ENCODE data around the gene MTF1. TPM values are rescaled to one million over a fixed set of nuclear protein-coding genes. Genes with fewer than 3 reads are reported as not detected.
"Not testable (repeated sequence)": the region's sequence is repeated elsewhere in the genome, so short reads cannot be mapped to it uniquely, and the experiment has no call there.

The MTF1 gene
- total RNA-seq, 1 donor from 2014 or later, result 30.3 TPM

GRCh38 chr1:37782491-37782890 is 76.9 kb downstream of the MTF1 start:
- no peak for TF ChIP-seq CTCF (IDR thresholded peaks at IDR 0.05)
- Histone ChIP-seq H3K9me3 (no peaks in the 10 kb centered on the region), H3K27ac (no peak overlapping the region), H3K4me3 (no peak overlapping the region), H3K36me3 (no peaks in the 10 kb centered on the region), H3K4me1 (no peaks in the 10 kb centered on the region), H3K27me3 (ENCODE audit: low read depth) (peaks cover 17% of the 10 kb centered on the region)
- no peak for DNase-seq
- intact Hi-C loops (cut with DNase I), result no loop called here
- no peak for ATAC-seq

- H3K9me3 ChIP-seq, result no peaks in the 10 kb centered on the region
- H3K4me1 ChIP-seq, result no peaks in the 10 kb centered on the region
- H3K27ac ChIP-seq, result no peak overlapping the region
- H3K36me3 ChIP-seq, result no peaks in the 10 kb centered on the region
- no peak overlapping the region for H3K4me3 ChIP-seq
- intact Hi-C loops (cut with DNase I), result no loop called here
- peaks cover 7% of the 10 kb centered on the region for H3K27me3 ChIP-seq (ENCODE audit: low read depth)
- no peak for DNase-seq
- no peak for ATAC-seq
- no peak for TF ChIP-seq CTCF (IDR thresholded peaks at IDR 0.05)
Observed at GRCh38 chr1:37778654-37779053, 80.7 kb downstream of the MTF1 start.

GRCh38 chr1:37776946-37777516 is 82.4 kb downstream of the MTF1 start:
- no peak overlapping the region for H3K27ac ChIP-seq
- H3K36me3 ChIP-seq, result no peaks in the 10 kb centered on the region
- ATAC-seq (no peak), DNase-seq (no peak)
- no peaks in the 10 kb centered on the region for H3K4me1 ChIP-seq
- intact Hi-C loops (cut with DNase I), result no loop called here
- no peaks in the 10 kb centered on the region for H3K27me3 ChIP-seq (ENCODE audit: low read depth)
- no peak for TF ChIP-seq CTCF (IDR thresholded peaks at IDR 0.05)
- H3K9me3 ChIP-seq, result no peaks in the 10 kb centered on the region
- no peak overlapping the region for H3K4me3 ChIP-seq

- peaks cover 27% of the 10 kb centered on the region for H3K27me3 ChIP-seq (ENCODE audit: low read depth)
- H3K4me1 ChIP-seq; intact Hi-C loops (cut with DNase I): not testable (repeated sequence)
Observed at GRCh38 chr1:37771440-37771839, 88.0 kb downstream of the MTF1 start.

GRCh38 chr1:37767488-37767887 is 91.9 kb downstream of the MTF1 start:
- intact Hi-C loops (cut with DNase I), result no loop called here
- no peak for TF ChIP-seq CTCF (IDR thresholded peaks at IDR 0.05)

More at GRCh38 chr1:37771440-37771839, 88.0 kb downstream of the MTF1 start:
- DNase-seq, H3K4me3 ChIP-seq, H3K36me3 ChIP-seq, H3K9me3 ChIP-seq, ATAC-seq, H3K27ac ChIP-seq: not testable (repeated sequence)

GRCh38 chr1:37765916-37766664 is 93.3 kb downstream of the MTF1 start:
- Histone ChIP-seq H3K36me3 (no peaks in the 10 kb centered on the region), H3K4me1 (no peaks in the 10 kb centered on the region), H3K27ac (no peak overlapping the region), H3K9me3 (no peaks in the 10 kb centered on the region), H3K27me3 (ENCODE audit: low read depth) (peaks cover 76% of the 10 kb centered on the region), H3K4me3 (no peak overlapping the region)
- DNase-seq (no peak), ATAC-seq (no peak)
- TF ChIP-seq CTCF (IDR thresholded peaks at IDR 0.05), result no peak
- intact Hi-C loops (cut with DNase I), result no loop called here

More at GRCh38 chr1:37767488-37767887, 91.9 kb downstream of the MTF1 start:
- Histone ChIP-seq H3K36me3 (no peaks in the 10 kb centered on the region), H3K9me3 (no peaks in the 10 kb centered on the region), H3K27me3 (ENCODE audit: low read depth) (peaks cover 64% of the 10 kb centered on the region), H3K27ac (no peak overlapping the region), H3K4me3 (no peak overlapping the region), H3K4me1 (no peaks in the 10 kb centered on the region)
- DNase-seq, result no peak
- no peak for ATAC-seq
